Right cardiac atrium (tissue), 5 donors: ENCODE data around the gene TCF12. TPM values are rescaled to one million over a fixed set of nuclear protein-coding genes. Genes with fewer than 3 reads are reported as not detected.

Experiments used
- ATAC-seq, 2 donors: fragments of 200-7000 bp; cut with Tn5 transposase; one replicate each; pipeline versions ENCODE4 v1.8.0 to v1.9.1; 2020; ENCODE audit warnings: moderate library complexity in 2 of 2, mild to moderate bottlenecking in 1 of 2
- DNase-seq, 3 donors: peaks; one replicate each; pipeline ENCODE4 v3.0.0-alpha.2; 2020
- H3K27ac ChIP-seq: one replicate; pipeline ENCODE4 v1.5.1; 2013; ENCODE audit warnings: mild to moderate bottlenecking, low read length, control low read depth, moderate library complexity
- H3K27me3 ChIP-seq: one replicate; pipeline ENCODE4 v1.6.1; 2013; ENCODE audit not compliant: control insufficient read depth, insufficient read depth
- H3K4me1 ChIP-seq: one replicate; pipeline ENCODE4 v1.6.1; 2013; ENCODE audit warnings: low read length; ENCODE audit not compliant: control insufficient read depth, insufficient read depth
- H3K4me3 ChIP-seq: one replicate; pipeline ENCODE4 v1.5.1; 2013; ENCODE audit warnings: low read length, control low read depth
- H3K9me3 ChIP-seq: one replicate; pipeline ENCODE4 v1.6.1; 2013; ENCODE audit warnings: low read length; ENCODE audit not compliant: control insufficient read depth
- WGBS: extraction: QIAGEN DNeasy Blood & Tissue Kit; methylation state at CpG from one replicate; pipeline ENCODE4 v1.1.7; 2013; 5-methylcytosine and 5-hydroxymethylcytosine counted together
- intact Hi-C, 4 donors: fragments of 100-400 bp; cut with DNase I; formaldehyde crosslinking; loops; one replicate each; pipeline versions ENCODE4 v1.11.0 to v1.14.0; 2022 to 2023
- polyA plus RNA-seq: library from polyadenylated mRNA; stranded (reverse); fragments of 200-250 nt; gene quantifications from one replicate; pipeline ENCODE4 v1.2.3, GENCODE V29; 2013
- total RNA-seq, 4 donors: library from RNA; stranded (reverse); fragmentation: NEBNext Ultra II Directional; extraction: Animal tissue kit (Norgen Biotek cat#: 25700); gene quantifications; one replicate each; pipeline ENCODE4 v1.2.1, GENCODE V29; 2021
- donor health status: healthy with polysubstance abuse.
- donor health status: DM: no; HTN: yes; CAD: no.
- donor health status: DM: no; HTN: no; CAD: no.
- donor health status: DM: no; HTN: yes; CAD: no; lungs with severe emphysema.
- donor health status: DM: yes; HTN: yes; CAD: no.

TCF12 gene
- total and polyA plus RNA-seq, 5 donors: 11.7 to 58.8 (median 51.5) TPM

DNA sequence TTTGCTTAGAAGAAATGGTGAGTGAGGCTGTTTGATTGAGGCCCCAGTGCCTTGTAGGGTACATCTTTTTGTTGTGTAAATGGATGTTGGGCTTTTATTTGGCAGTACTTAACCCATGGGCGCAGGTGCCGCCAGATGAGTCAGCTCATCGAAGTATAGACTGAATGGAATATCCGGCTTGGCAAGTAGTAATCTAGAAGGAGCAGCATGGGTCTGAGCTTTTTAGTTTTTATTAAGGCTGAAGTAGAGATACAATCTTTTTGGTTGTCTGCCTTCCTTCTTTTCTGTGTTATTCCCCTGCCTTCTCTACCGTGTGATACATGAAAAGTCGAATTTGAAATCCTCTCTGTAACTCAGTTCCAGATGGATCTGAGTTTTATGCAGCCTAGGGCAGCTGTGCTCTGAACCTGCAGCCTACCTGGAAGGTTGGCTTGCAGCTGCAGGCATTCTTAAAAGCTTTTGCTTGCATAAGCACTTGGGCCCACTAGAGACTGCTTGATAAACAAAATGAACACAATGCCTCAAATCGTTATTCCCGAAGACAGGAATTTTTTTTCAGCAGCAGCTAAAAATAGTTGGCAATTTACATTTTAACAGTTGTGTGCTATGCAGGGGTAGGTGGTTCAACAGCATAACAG is 280.3 kb downstream of the TCF12 start:
- H3K4me3 ChIP-seq: no peak overlapping the region
- intact Hi-C loops: no loop called here
- 38% methylated on average over 8 of the region's 8 CpGs for WGBS
- ATAC-seq: peak in 1 of 2 donors; percentile 32
- no peak overlapping the region for H3K27ac ChIP-seq
- no peaks in the 10 kb centered on the region for H3K27me3 ChIP-seq
- no peak for DNase-seq
- H3K4me1 ChIP-seq: peaks cover 4% of the 10 kb centered on the region
- H3K9me3 ChIP-seq: no peaks in the 10 kb centered on the region

DNA sequence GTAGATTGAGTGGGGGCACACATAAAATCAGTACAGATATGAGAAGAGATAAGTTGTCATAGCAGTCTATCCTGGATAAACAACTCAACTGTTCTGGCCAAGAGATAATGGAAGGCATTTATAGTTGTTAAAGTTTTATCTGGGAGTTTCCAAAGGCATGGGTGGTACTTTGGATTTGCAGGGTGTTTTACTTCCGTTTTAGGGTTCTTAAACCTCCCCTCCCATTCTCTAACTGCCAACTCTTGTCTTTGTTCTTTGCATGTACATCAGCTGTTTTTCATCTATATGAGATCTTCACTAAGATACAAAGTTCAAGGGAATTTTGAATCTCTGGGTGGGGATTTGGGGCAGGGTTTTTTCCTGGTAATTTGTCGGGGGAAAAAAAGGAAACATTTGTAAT is 283.1 kb downstream of the TCF12 start:
- Histone ChIP-seq H3K27ac (no peak overlapping the region), H3K27me3 (no peaks in the 10 kb centered on the region), H3K4me3 (no peak overlapping the region), H3K9me3 (no peaks in the 10 kb centered on the region), H3K4me1 (peaks cover 4% of the 10 kb centered on the region)
- 60% methylated on average over 2 of the region's 2 CpGs for WGBS
- DNase-seq (no peak), ATAC-seq (peak in 1 of 2 donors; percentile 37)
- intact Hi-C loops: no loop called here

DNA sequence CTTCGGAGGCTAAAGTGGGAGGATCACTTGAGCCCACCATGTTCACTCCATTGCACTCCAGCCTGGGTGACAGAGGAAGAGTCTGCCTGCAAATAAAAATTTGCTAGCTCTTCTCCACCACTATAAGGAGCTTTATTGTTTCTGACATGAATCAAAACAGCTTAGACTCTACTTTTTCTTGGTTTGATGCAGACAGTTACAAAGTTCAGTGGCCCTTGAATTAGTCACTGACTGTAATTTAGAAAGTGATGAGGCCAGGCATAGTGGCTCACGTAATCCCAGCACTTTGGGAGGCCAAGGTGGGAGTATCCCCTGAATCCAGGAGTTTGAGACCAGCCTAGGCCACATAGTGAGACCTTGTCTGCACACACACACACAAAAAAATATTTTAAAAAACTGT is 285.5 kb downstream of the TCF12 start:
- Histone ChIP-seq H3K4me1 (peaks cover 3% of the 10 kb centered on the region), H3K4me3 (no peak overlapping the region), H3K9me3 (no peaks in the 10 kb centered on the region), H3K27me3 (no peaks in the 10 kb centered on the region), H3K27ac (no peak overlapping the region)
- 96% methylated on average over 2 of the region's 2 CpGs for WGBS
- no peak for ATAC-seq
- intact Hi-C loops: no loop called here
- DNase-seq: no peak

DNA sequence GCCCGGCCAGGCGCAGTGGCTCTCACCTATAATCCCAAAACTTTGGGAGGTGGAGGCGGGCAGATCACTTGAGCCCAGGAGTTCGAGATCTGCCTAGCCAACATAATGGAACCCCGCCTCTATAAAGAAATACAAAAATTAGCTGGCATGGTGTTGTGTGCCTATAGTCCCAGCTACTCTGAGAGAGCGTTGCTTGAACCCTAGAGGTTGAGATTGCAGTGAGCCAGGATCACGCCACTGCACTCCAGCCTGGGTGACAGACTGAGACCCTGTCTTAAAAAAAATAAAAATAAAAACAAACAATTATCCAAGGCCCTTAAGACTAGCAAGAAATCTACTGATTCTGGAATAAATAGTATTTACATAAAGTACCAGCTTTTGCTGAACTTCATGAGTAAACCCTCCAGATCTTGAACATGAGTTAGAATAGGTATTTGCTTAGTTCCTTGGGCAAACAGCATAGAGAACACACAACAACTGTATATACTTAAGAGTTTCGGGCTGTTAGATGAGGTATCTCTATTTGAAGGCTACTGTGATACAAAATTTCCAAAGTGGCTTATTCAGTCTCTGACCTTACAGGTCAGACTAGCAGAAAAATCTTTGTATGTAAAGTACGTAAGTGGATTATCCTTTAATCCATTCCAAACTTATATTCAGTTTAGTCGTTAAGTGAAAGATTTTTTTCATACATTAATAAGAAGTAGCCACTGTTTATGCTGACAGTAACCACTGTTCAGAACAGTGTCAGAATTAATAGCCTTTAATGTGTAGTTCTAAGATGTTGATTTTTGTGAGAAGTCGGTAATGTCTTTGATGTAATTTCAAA is 286.8 kb downstream of the TCF12 start:
- H3K4me1 ChIP-seq: no peaks in the 10 kb centered on the region
- WGBS: 91% methylated on average over 11 of the region's 11 CpGs
- intact Hi-C loops: no loop called here

DNA sequence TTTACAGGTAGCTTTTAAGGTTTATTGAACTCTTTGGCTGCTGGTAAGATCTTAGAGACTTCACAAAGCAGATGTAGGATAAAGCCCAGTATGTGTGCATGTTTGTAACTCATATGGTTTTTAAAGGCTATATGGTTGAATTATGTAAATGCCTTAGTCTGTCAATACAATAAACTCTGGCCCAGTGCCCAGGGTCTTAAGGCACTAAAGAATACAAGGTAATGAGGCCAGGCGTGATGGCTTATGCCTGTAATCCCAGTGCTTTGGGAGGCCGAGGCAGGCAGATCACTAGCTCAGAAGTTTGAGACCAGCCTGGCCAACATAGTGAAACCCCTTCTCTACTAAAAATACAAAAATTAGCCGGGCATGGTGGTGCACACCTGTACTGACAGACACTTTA is 287.6 kb downstream of the TCF12 start:
- Histone ChIP-seq H3K4me1 (no peaks in the 10 kb centered on the region), H3K9me3 (no peaks in the 10 kb centered on the region), H3K4me3 (no peak overlapping the region), H3K27me3 (no peaks in the 10 kb centered on the region), H3K27ac (no peak overlapping the region)
- DNase-seq: no peak
- 95% methylated on average over 3 of the region's 3 CpGs for whole genome bisulfite sequencing
- intact Hi-C loops: no loop called here
- ATAC-seq: no peak

More for the DNA sequence above, 286.8 kb downstream of the TCF12 start:
- H3K27me3 ChIP-seq: no peaks in the 10 kb centered on the region
- H3K27ac ChIP-seq: no peak overlapping the region
- no peaks in the 10 kb centered on the region for H3K9me3 ChIP-seq
- DNase-seq (no peak), ATAC-seq (no peak)
- H3K4me3 ChIP-seq: no peak overlapping the region

DNA sequence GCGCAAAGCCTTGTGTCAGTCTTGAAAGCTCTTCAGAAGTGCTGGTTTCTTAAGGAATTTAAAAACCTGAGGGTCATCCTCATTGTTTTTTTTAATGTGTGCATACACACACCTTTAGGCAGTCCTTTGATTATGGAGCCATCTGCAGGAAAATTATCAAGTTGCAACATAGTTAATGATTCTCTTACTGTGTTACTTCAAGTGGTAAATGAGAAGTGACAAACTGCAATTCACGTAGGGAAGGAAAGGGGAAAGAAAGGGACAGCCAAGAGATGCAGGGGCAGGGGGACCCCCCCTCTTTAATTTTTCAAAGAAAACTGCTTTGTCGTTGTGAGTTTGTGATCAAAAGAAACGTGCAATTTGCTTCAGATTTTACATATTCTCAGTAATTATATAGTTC is 295.4 kb downstream of the TCF12 start:
- intact Hi-C loops: loop anchor here in 3 of 4 donors (5.0 to 10.0 kb wide), 4 partner anchors 59 to 722 kb away; no protein-coding TSS in a partner anchor
- no peaks in the 10 kb centered on the region for H3K4me1 ChIP-seq
- DNase-seq: no peak
- H3K4me3 ChIP-seq: no peak overlapping the region
- H3K27me3 ChIP-seq: no peaks in the 10 kb centered on the region
- H3K9me3 ChIP-seq: no peaks in the 10 kb centered on the region
- 29% methylated on average over 4 of the region's 4 CpGs for WGBS
- no peak overlapping the region for H3K27ac ChIP-seq
- ATAC-seq: peak; percentile 61 to 77

DNA sequence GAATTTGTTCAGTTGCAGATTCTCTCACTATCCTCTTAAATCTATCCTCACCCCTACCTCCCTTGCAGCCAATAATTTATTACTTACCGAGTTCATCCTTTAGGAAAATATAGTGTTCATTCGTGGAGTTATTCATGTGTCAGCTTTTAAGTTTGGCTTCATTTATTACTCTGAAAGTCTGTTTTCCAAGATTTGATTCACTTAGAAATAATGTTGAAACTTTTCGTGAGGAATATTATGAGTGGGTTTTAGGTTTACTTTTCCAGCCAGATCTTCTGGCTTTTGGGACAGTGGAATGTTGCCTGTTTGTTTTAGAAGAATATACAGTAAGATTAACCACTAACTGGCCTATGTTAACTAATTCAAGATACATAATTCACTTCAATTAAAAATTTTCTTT is 296.9 kb downstream of the TCF12 start:
- Histone ChIP-seq H3K4me1 (peaks cover 1% of the 10 kb centered on the region), H3K27ac (no peak overlapping the region), H3K27me3 (no peaks in the 10 kb centered on the region), H3K9me3 (no peaks in the 10 kb centered on the region), H3K4me3 (no peak overlapping the region)
- ATAC-seq: no peak
- DNase-seq: no peak
- intact Hi-C loops: loop anchor here in 3 of 4 donors (5.0 to 10.0 kb wide), 3 partner anchors 61 to 71 kb away; no protein-coding TSS in a partner anchor
- 48% methylated on average over 3 of the region's 3 CpGs for WGBS

DNA sequence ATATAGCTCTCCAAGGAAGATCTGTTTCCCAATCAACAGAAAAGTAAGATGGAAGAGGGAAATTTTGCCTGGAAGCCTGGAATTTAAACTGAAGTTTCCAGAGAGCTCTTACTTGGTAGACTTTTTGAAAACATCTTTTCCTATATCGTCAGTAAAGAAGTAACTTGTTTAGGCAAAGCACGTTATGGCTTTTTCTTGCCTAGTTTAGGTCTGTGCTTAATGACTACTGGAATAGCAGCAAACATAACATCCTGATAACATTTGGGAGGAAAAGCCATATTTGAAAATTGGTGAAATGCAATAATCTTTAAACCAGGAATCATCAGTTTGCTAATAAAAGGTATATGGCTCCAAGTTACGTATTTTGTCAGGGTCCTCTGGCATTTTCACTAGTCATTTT is 297.4 kb downstream of the TCF12 start:
- intact Hi-C loops: loop anchor here in 3 of 4 donors (5.0 to 10.0 kb wide), 3 partner anchors 61 to 71 kb away; no protein-coding TSS in a partner anchor
- ATAC-seq (no peak), DNase-seq (no peak)
- Histone ChIP-seq H3K9me3 (no peaks in the 10 kb centered on the region), H3K4me3 (no peak overlapping the region), H3K27ac (no peak overlapping the region), H3K4me1 (peaks cover 1% of the 10 kb centered on the region), H3K27me3 (no peaks in the 10 kb centered on the region)
- 62% methylated on average over 3 of the region's 3 CpGs for WGBS

DNA sequence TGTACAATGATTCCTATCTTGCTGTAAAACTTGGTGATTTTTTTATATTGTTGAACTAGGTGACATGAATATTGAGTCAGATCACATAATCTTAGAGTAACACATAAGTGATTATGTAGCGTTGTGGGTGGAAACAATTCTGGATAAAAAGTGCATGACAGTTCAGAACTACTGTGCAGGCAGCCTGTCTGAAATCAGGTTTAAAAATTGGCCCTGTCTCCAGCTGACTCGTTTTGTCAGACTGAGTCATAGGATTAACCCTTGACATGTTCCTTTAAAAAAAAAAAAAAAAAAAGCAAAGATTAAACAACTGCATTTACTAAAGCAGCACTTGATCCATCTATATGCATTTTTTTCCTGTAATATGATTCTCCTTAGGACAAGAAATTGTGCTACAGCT is 297.8 kb downstream of the TCF12 start:
- intact Hi-C loops: loop anchor here in 3 of 4 donors (5.0 to 10.0 kb wide), 3 partner anchors 61 to 71 kb away; no protein-coding TSS in a partner anchor
- Histone ChIP-seq H3K9me3 (no peaks in the 10 kb centered on the region), H3K27ac (no peak overlapping the region), H3K27me3 (no peaks in the 10 kb centered on the region), H3K4me3 (no peak overlapping the region), H3K4me1 (peaks cover 1% of the 10 kb centered on the region)
- 22% methylated on average over 2 of the region's 2 CpGs for WGBS
- ATAC-seq: peak; percentile 63 to 74
- DNase-seq: no peak

DNA sequence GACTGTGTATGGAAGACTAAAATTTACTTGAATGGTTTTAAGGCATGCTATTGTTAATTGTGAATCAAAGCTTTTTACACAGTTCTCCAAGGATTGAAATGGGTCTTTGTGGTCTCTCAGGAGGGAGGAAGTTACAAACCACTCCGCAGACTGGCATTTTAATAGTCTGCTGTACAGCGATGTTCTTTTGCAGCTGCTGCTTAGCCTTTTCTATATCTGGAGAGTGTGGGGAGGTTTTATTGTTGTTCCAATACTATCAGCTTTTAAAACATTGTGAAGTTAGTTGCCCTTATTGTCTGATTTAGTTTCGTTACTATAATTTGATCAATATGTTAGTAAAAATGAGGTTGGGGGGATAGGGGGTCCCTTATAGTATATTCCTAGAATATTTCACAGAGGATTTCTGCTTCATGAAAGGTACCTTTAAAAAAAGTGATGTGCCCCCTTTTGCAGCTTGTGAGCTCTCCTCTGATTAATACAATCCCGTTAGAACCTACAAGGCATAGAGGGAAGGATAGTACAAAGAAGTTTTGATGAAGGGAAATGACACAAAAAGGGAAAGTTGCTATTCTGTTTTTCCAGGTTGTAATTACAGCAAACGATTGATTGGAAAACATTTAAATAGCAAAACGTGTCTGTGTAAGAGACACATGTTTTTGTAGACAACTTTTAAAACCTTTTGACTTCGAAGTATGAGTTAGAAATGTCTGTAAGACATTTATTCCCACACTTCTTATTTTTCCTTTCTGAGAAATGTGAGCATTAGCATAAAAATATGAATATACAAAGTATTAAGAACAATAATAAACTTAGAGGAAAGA is 299.5 kb downstream of the TCF12 start:
- Histone ChIP-seq H3K27ac (no peak overlapping the region), H3K9me3 (no peaks in the 10 kb centered on the region), H3K4me3 (peak overlapping the region; percentile 10), H3K27me3 (no peaks in the 10 kb centered on the region), H3K4me1 (peaks cover 1% of the 10 kb centered on the region)
- intact Hi-C loops: loop anchor here in 3 of 4 donors (5.0 to 10.0 kb wide), 3 partner anchors 63 to 73 kb away; no protein-coding TSS in a partner anchor
- no peak for DNase-seq
- 47% methylated on average over 7 of the region's 7 CpGs for WGBS
- ATAC-seq: no peak
